Common myeloid progenitor, CD34-positive (primary cell): Measurements from ENCODE around the gene XCL2.
"Not testable (repeated sequence)": the region's sequence is repeated elsewhere in the genome, so short reads cannot be mapped to it uniquely, and the experiment has no call there.

Experiments
- CTCF ChIA-PET: fragments of 350-600 bp; sonication (Branson Sonifier 250); formaldehyde crosslinking; loops from one replicate; lab custom pipeline; 2021; ENCODE audit warnings: antibody characterized with exemption; lab: Charles Lee
- POLR2A ChIA-PET: fragments of 350-600 bp; sonication (Branson Sonifier 250); formaldehyde crosslinking; loops from one replicate; lab custom pipeline; 2021; ENCODE audit warnings: antibody characterized with exemption; lab: Charles Lee
- DNase-seq, 3 donors: peaks; one replicate each; pipeline versions ENCODE4 v3.0.0 to v3.0.0-alpha.2; 2013
- H3K27ac ChIP-seq, 2 experiments: 1 replicate in 1 of 2; 2 replicates in 1 of 2; pipeline ENCODE4 v1.7.0; 2013; ENCODE audit warnings: inconsistent platforms in 2 of 2, low read length in 2 of 2, mild to moderate bottlenecking in 2 of 2, low read depth in 1 of 2, moderate library complexity in 1 of 2; ENCODE audit not compliant: severe bottlenecking in 2 of 2, insufficient read depth in 1 of 2, poor library complexity in 1 of 2
- H3K27me3 ChIP-seq, 5 experiments: replicated peaks in 2 of 5; 1 replicate in 3 of 5; 2 replicates in 2 of 5; pipeline versions ENCODE4 v1.6.1 to v1.7.0; 2013; ENCODE audit warnings: low read length in 4 of 5, mild to moderate bottlenecking in 2 of 5, moderate library complexity in 2 of 5, inconsistent platforms in 1 of 5; ENCODE audit not compliant: insufficient read depth in 5 of 5, control insufficient read depth in 4 of 5
- H3K36me3 ChIP-seq, 4 experiments: 1 replicate in 2 of 4; 2 replicates in 2 of 4; pipeline versions ENCODE4 v1.6.1 to v1.7.0; 2013; ENCODE audit warnings: low read length in 3 of 4, control low read depth in 1 of 4, mild to moderate bottlenecking in 1 of 4; ENCODE audit not compliant: control insufficient read depth in 4 of 4, insufficient read depth in 4 of 4
- H3K4me1 ChIP-seq, 4 experiments: 1 replicate in 3 of 4; 2 replicates in 1 of 4; pipeline versions ENCODE4 v1.6.1 to v1.7.1; 2013; ENCODE audit warnings: low read length in 3 of 4, mild to moderate bottlenecking in 3 of 4, control low read depth in 1 of 4, inconsistent platforms in 1 of 4, moderate library complexity in 1 of 4; ENCODE audit not compliant: control insufficient read depth in 4 of 4, insufficient read depth in 4 of 4; ENCODE audit errors: control extremely low read depth in 1 of 4
- H3K4me3 ChIP-seq, 7 experiments: 1 replicate in 4 of 7; 2 replicates in 3 of 7; pipeline versions ENCODE4 v1.5.1 to v1.7.0; 2013; ENCODE audit warnings: mild to moderate bottlenecking in 7 of 7, low read length in 6 of 7, moderate library complexity in 6 of 7, inconsistent platforms in 2 of 7, low read depth in 2 of 7, control low read depth in 1 of 7; ENCODE audit not compliant: insufficient read depth in 4 of 7, control insufficient read depth in 1 of 7; ENCODE audit errors: extremely low read depth in 1 of 7
- H3K9me3 ChIP-seq, 5 experiments: 1 replicate in 4 of 5; 2 replicates in 1 of 5; pipeline versions ENCODE4 v1.6.1 to v1.7.1; 2013; ENCODE audit warnings: low read length in 4 of 5, mild to moderate bottlenecking in 2 of 5, inconsistent platforms in 1 of 5, low read depth in 1 of 5, moderate library complexity in 1 of 5; ENCODE audit not compliant: control insufficient read depth in 4 of 5, insufficient read depth in 2 of 5; ENCODE audit errors: control extremely low read depth in 1 of 5
- WGBS: methylation state at CpG from one replicate; pipeline ENCODE4 v1.1.5; 2013; ENCODE audit not compliant: insufficient coverage; 5-methylcytosine and 5-hydroxymethylcytosine counted together

Gene XCL2

DNA sequence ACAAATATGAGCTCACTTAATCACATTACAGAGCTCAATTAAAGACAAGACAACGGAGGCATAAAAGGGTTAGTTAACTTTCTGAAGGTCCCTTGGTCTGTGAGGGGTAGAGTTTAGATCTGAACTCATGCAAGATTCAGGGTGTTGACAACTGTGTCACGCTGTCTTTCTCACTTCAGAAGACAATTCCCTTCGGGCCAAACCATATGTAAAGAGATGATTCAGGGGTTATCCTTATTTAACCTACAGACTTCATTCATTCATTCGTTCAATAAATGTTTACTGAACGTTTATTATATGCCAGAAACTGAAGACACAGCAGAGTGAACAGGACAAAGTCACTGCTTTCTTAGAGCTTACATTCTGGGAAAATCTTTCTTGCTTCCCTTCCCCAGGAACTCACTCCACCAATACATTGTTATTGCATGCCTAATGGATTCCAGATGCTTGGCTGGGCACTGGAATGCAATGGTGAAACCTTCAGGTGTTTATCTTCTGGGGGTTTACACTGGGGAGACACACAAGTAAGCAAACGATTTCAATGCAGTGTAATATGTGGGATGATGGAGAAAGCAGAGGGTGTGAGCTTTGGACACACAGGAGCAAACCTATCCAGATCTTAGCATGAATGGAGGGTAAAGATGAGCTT lies 39.0 kb upstream of the XCL2 start:
- CTCF ChIA-PET = interaction anchor here (0.7 to 1.9 kb wide), 3 partner anchors 8 to 143 kb away, joined by 4 to 7 read pairs (median 5); no protein-coding TSS in a partner anchor
- Histone ChIP-seq H3K27me3 (no peaks in the 10 kb centered on the region), H3K9me3 (peaks cover 0 to 2% (median 2%) of the 10 kb centered on the region in 5 experiments), H3K4me1 (no peaks in the 10 kb centered on the region), H3K4me3 (no peak overlapping the region), H3K36me3 (no peaks in the 10 kb centered on the region), H3K27ac (no peak overlapping the region)
- POLR2A ChIA-PET = interaction anchor here (0.5 kb wide), 1 partner anchor 514 kb away, joined by 3 read pairs; no protein-coding TSS in a partner anchor
- WGBS = 96% methylated on average over 5 of the region's 6 CpGs
- DNase-seq = no peak

DNA sequence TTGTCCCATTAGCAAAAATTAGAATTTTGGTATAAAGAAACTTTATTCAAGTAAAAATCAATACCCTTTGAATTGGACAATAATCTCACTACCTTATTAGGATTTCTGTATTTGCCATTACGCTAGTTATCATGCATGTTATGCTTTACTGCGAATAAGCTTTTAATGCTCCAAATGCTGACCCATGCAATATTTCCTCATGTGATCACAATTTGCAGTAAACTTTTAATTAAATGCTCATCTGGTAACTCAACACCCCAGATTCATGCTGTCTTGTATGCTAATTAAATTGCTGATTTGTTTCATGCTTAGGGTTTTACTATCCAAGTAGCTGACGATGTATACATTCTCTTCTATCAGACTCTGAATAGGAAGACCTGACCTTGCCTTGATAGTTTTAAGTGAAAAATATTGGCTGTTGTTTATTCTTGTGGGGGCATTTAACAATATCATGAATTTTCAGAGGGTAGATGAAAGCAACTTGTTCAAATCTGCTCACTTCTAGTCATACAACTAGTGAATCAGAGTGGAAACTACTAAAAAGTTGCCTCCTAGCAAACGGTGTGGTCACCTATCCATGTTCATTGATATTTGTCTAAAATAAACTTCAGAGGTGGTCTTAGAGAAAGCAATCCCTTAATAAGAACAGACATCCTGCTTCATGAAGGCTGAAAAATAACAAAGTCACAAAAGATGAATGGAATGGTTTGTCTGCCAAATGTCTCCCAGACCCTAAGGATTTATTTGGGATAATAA lies 38.2 kb upstream of the XCL2 start:
- no peaks in the 10 kb centered on the region for H3K27me3 ChIP-seq
- H3K4me3 ChIP-seq = no peak overlapping the region
- no peak overlapping the region for H3K27ac ChIP-seq
- no peaks in the 10 kb centered on the region for H3K36me3 ChIP-seq
- no peaks in the 10 kb centered on the region for H3K9me3 ChIP-seq
- POLR2A ChIA-PET = no interaction called here
- CTCF ChIA-PET = interaction anchor here (0.7 to 1.9 kb wide), 3 partner anchors 9 to 142 kb away, joined by 4 to 7 read pairs (median 5); no protein-coding TSS in a partner anchor
- WGBS = 100% methylated on average over 3 of the region's 4 CpGs
- no peak for DNase-seq
- no peaks in the 10 kb centered on the region for H3K4me1 ChIP-seq

- 93% methylated on average over 2 of the region's 7 CpGs for WGBS
- DNase-seq, H3K9me3 ChIP-seq, H3K4me3 ChIP-seq, POLR2A ChIA-PET, H3K4me1 ChIP-seq, H3K27me3 ChIP-seq, H3K27ac ChIP-seq, H3K36me3 ChIP-seq, CTCF ChIA-PET: not testable (repeated sequence)
Measured at GRCh38 chr1:168580991-168581390, 37.2 kb upstream of the XCL2 start.

- H3K36me3 ChIP-seq, POLR2A ChIA-PET, H3K4me1 ChIP-seq, DNase-seq, CTCF ChIA-PET, H3K27me3 ChIP-seq, H3K27ac ChIP-seq, H3K4me3 ChIP-seq, H3K9me3 ChIP-seq: not testable (repeated sequence)
- WGBS = no CpG with 5 or more reads among the region's 2 CpGs
Measured at GRCh38 chr1:168580290-168580689, 36.5 kb upstream of the XCL2 start.

- H3K27me3 ChIP-seq, POLR2A ChIA-PET, H3K36me3 ChIP-seq, H3K9me3 ChIP-seq, H3K4me1 ChIP-seq, H3K27ac ChIP-seq, DNase-seq, H3K4me3 ChIP-seq: not testable (repeated sequence)
- CTCF ChIA-PET = interaction anchor here (1.0 to 1.8 kb wide), 2 partner anchors 12 to 769 kb away, joined by 3 to 5 read pairs; no protein-coding TSS in a partner anchor
- WGBS = 100% methylated on average over 2 of the region's 2 CpGs
Measured at GRCh38 chr1:168578531-168579185, 34.9 kb upstream of the XCL2 start.

DNA sequence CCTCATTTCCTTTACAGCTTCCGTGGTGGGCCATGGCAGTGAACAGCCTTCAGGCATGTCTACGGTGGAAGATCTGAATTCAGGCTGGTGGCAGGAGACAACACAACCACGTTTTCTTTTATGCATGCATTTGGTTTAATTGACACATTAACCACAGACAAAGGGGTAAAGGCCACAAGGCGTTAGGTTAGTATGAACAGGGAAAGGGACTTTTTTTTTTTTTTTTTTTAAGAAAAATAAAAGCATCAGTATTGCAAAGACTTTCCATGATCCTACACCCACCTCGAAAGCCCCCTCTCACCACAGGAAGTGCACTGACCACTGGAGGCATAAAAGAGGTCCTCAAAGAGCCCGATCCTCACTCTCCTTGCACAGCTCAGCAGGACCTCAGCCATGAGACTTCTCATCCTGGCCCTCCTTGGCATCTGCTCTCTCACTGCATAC lies 32.5 kb upstream of the XCL2 start, which contains the start of gene XCL1:
Gene XCL1, plus strand, starts transcription at position 361 of the 444 bp plus-strand sequence. Its CDS starts 33 bp downstream, at position 394.
- H3K4me3 ChIP-seq, POLR2A ChIA-PET, H3K4me1 ChIP-seq, CTCF ChIA-PET, DNase-seq, H3K27ac ChIP-seq, H3K27me3 ChIP-seq, H3K9me3 ChIP-seq, H3K36me3 ChIP-seq: not testable (repeated sequence)
- no CpG with 5 or more reads among the region's 6 CpGs for WGBS
